Fibroblast of skin of abdomen (primary cell): Measurements from ENCODE around the gene GBE1.

Experiments
- DNase-seq: peaks from one replicate; pipeline ENCODE4 v3.0.0-alpha.2; 2013

GBE1 gene

DNA sequence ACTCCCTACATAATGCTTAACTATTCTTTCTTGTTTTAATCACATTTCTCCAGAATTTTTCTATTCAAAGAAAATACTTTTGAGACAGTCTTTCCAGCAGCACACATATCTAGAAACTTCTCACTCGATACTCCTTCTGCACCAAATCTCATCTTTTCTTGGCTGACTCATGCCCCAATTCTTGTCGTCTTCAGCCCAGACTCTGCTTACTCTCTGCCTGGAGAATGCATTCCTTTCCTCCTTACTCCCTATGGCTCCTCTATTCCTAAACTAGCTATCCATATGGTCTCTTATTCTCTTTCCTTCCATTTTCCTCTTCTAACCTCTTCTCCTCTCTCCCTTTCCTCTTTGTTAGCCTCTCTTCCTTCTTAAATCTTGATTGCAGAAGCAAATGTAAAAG is 158.7 kb downstream of the GBE1 start:
- DNase-seq: peak; percentile 51

DNA sequence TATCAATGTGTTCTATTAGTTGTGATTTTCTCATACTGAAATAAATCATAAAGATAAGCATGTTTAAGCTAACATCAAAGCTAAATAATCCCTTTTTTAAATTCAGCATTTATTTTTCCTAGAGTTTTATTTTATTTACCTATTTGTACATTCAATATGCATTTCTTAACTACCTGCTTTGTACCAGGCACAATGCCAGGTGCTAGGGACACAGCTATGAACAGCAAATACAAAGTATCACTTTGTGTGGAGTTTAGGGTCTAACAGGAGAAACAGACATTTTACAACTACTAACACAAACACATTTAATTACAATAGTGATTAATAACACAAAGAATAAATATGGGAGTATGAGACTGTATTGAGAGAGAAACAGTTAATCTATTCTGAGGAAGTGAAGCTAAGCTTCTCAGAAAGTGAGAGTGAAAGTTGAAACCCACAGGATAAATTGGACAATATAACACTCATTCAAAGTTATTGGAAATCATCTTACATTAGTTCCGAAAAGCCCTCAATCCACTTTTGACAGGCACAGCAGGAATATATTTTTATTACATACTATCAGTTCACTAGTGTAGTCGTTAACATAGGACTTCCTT is 159.6 kb downstream of the GBE1 start:
- no peak for DNase-seq

DNA sequence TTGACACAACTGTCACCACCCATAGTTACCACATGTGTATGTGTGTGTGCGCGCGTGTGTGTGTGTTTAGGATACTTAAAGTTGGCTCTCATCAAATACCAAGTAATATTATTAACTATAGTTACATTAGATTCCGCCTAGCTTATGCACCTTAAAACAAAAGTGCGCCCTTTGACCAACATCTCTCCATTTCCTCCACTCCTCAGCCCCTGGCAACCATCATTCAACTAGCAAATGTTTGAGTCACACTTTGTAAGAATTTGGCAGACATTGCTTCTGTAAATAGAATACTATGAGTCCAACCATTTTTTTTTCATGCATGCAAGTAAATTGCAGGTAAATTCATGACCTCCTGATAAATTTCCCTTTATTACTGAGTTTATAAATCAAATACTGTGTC is 169.3 kb downstream of the GBE1 start:
- DNase-seq: peak; percentile 20

DNA sequence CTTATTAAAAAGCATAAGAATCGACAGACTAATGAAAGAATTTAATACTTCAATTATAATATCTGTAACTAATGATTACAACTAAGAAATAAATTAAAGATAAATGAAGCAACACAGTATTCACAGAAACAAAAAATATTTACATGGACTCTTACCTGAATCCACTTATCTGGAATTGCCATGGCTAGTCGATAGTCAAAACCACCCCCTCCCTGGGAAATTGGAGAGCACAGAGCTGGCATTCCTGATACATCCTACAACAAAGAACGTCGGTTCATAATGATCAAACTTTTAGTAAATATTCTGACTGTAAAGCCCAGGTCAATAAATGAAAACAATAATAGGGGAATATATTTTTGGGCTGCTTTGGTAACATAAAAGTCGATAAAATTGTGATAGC is 175.5 kb downstream of the GBE1 start:
- no peak for DNase-seq

DNA sequence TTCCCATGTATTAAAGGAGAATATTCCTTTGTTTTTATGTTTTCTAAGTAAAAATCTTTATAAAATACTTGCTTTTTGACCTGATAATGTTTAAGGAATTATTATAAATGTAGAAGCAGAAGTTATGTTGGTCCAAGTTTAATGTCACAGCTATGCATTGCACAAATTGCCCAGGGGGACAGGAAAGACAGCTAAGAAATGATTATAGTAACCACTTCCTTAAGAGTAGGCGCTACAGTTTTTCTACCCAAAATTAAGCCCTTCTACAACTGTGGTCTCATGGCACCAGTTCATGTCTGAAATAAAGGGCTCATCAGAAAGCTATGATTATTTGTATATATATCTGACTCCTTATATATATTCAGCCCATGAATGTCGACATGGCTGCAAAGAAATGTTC is 176.4 kb downstream of the GBE1 start:
- DNase-seq: no peak

DNA sequence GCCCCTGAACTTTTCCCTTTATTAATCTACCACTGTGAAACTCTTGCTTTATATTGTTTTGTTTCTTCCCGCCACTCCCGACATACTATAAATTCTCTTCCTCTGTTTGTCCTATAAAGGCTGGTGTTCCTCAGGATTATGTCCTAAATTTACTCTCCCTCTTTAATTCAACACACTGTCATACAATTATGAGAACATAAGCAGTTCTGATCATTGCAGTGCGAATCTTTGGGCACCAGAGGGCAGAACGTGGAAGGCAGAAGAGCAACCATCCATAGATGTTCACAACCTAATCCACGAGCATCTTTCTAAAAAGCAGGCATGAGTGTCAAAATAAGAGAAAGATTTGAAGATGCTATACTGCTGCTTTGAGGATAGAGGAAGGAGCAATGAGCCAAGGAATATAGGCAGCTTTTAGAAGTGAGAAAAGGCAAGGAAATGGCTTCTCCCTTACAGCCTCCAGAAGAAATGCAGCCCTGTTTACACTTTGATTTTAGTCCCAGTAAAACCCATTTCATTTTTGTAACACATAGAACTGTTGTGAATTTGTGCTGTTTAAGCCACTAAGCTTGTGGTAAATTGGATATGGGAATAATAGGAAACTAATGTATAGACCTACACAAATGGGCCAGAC is 179.4 kb downstream of the GBE1 start:
- DNase-seq: peak; percentile 35

DNA sequence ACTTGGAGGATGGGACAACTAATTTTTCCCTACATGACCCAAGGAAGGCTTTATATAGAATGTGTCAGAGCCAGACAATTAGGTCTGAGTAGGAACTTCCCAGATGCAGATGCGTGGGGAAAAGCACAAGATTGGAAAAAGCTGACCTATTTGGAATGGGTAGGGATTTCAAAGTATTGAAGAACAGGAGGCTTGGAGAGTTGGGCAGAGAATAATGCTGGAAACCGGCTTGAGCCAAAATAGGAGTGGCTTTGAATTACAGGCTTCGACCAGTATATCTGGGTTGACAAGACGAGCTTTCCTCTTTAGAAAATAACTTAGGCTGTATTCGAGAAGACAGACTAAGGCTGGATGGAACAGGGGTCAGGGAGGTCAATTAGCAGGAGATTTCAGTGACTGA is 181.1 kb downstream of the GBE1 start:
- DNase-seq: no peak

DNA sequence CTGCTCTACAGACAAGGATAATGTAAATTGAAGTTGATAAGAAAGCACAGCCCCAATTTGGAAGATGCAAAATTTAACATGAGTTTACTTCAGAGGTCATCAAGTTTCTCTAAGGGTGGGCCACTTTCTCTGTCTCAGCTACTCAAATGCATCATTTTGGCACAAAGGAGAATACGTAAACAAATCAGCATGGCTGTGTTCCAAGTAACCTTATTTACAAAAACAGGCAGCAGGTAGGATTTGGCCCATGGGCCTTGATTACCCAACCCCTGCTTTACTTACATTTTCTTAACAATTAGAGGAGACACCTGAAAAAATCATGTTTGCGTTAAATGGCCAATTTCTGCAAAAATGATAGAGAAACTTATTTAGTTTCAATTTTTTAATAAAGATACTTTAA is 181.7 kb downstream of the GBE1 start:
- DNase-seq: no peak

DNA sequence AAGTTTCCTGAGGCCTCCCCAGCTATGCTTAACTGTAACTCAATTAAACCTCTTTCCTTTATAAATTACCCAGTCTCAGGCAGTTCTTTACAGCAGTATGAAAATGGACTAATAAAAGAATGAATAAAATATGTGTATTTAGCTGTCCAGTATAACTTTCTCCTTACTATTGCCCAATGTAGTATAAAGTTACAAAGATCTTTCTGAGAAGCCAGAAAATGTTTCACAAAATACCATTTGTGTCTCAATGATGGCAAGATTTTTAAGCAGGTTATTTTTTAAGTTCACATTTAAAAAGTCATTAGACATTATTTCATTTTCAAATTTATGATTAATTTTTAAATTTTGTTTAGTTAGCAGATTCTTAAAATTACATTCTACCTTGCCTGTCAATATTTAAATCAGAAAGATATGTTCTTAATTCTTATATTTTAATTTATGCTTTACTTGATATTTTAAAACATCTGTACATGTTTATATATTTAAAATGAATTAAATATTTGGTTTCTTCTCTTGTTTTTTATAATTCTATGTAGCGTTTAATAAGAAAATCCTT is 189.2 kb downstream of the GBE1 start:
- DNase-seq: no peak

DNA sequence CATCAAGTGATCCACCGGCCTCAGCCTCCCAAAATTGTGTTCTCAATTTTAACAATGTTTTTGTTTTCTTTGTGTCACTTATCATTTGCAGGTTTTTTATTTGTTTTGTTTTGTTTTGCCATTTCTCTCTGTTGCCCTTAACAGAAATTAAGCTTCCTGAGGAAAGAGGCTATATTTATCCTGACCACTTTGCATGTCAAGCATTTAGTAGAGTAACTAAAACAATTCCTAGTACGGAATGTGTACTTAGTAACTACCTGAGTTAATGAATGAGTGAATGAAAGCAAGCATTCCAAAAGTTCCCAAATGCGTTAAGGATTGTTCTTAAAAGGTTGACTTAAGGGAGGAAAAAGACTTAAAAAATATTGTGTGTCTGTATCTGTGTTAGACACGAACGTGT is 193.1 kb downstream of the GBE1 start:
- DNase-seq: no peak

DNA sequence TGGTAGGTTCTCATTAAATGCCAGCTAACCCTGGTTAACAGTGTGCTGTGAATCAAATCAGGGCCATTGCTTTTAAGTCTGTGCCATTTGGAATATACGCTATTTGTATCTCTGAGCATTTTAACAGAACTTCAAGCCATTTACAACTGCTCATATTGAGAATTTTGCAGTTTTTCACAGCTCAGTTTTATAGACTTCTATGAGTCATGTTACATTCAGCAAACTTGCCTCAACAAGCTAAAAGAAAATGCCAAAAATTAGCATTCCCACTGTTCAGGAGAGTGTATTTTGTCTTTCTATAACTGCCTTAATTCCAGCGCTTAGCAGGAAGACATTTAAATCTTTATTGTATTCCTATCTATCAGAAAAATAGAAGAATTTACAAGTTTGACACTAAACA is 196.4 kb downstream of the GBE1 start:
- no peak for DNase-seq

DNA sequence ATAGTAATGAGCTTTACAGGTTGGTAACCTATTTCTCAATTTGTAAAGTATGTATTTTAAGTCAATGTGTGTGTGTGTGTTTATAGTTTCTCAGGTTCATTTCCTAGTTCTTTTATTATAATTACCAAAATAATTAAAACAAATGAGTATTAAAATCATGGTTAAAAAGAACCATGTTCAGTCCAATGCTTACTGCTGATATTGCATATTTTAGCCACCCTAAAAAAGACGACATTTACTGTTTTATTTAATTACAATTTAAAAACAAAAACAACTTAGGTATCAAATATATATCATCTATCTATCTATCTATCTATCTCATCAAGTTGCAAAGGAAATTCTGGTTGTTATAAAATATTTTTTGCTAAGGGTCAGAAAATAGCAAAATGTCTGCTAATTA is 203.3 kb downstream of the GBE1 start:
- no peak for DNase-seq

DNA sequence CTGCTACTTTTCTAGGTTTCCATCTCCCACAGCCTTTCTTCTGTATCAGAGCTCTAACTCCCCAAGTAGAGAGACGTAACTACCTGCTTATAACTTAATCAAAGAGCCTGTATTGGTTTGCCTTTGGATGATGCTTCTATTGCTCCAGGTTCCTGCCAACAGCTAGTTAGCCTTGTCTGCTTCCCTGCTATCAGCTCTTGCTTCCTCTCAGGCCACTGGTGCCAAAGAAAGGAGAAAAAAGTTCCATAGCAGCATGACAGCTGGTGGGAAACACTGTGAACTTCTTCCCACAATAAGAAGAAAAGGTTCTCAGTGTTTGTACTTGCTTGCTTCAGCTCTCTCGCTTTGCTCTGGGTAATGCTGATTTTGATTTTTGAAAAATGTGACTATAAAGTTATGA is 206.6 kb downstream of the GBE1 start:
- no peak for DNase-seq

DNA sequence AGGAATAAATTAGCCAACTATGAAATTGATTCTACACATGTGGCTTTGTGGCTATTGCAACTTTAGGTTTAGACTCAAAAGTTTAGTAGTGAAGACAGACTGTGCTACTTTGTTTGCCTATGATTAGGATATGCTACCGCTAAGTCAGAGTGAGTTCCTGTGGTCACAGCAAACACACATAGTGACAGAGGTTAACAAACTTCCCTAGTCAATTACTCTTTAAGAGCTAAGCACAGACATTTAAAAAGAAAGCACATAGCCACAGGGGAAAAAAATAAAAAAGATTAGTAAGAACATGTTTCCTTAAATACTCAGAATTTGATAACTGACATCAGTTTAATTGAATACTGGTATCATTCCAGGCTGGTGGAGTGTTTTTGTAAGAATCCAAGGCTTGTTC is 207.1 kb downstream of the GBE1 start:
- peak; percentile 66 for DNase-seq

DNA sequence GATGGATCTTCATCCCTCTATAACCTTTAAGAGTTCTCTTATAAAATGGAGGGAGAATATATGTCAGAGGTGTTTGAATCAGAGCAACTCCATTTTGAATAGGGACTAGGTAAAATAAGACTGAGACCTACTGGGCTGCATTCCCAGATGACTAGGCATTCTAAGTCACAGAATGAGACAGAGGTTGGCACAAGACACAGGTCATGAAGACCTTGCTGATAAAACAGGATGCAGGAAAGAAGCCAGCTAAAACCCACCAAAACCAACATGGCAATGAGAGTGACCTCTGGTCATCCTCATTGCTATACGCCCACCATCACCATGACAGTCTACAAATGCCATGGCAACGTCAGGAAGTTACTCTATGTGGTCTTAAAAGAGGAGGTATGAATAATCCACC is 211.0 kb downstream of the GBE1 start:
- DNase-seq: no peak

DNA sequence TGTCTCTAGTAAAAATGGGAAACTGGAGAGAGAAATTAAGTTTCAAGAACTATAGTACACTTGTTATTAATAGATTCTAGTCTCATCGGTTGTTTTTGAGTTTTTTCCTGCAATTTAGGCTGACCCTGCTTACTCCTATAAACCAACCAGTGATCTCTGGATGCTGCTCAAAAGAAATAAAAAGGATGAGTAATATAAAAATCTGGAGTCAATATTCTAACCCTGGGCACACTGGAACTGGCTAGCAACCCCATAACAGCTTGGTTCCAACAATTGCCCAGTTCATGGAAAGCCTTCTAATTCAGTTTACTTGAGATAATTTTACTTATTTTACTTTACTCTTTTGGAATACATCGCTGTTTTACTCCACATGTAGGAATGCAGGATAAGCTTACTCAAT is 211.6 kb downstream of the GBE1 start:
- DNase-seq: no peak

DNA sequence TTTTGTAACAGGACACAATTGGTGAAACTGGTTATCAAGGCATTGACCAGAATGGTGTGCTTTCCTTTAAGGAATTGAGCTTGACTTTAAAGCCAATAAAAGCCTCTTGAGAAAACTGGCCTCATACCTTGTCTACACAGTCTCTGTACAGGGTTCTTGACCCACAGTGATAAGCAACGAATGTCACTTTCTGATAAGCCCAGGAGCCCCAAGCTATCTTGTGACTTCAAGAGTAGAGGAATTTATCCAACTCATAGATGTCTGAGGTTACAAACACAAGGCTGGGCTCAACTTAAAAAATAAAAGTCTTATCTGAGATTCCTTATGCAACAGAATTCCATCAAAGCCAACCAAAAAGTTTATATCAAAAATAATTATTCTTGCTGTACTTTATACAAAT is 212.1 kb downstream of the GBE1 start:
- no peak for DNase-seq

DNA sequence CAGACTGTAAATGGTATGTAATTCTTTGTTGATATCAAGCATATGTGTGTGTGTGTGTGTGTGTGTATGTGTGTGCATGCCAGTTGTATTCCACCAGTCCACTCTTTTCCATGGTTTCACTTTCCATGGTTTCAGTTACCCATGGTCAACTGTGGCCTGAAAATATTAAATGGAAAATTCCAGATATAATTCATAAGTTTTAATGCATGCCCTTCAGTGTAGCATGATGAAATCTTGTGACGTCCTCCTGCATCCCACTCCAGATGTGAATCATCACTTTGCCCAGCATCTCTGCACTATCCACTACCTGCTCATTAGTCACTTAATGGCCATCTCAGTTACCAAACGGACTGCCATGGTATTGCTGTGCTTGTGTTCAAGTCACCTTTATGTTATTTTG is 215.9 kb downstream of the GBE1 start:
- peak; percentile 44 for DNase-seq

DNA sequence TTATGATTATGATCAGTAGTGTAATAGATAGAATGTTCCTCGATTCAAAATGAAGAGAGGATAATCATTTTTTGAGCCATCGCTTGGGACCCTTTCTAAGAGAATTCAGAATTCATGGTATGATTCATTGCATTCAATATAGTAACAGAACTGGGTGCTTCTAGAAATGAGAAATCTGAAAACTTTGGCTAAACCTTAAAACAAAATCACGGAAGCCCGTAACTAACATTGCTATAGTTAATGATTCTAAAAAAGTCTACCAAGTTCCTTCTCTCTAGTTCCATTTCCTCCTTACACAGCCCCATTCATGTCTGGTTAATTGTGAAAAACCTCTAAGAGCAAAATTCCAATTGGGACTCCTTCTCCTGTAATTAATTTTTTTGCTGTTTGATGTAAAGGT is 217.1 kb downstream of the GBE1 start:
- DNase-seq: no peak

DNA sequence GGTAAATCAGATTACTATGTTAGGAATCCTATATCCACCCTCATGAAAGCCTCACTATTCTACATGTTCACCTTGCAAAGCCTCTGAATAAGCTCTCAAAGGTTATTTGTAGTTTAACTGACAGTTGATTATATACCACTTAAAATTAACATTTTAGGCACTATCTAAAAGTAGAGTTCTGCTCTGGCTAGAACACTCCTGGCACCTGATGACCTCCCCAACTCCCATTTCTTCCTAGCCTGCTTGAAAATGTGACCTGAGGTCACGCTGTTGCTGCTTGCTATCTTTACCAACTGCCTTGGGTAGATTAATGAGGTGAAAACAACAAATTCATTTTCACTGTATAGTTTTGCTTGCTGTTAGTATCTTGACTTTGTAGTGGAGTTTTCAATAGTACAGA is 220.7 kb downstream of the GBE1 start:
- DNase-seq: no peak

DNA sequence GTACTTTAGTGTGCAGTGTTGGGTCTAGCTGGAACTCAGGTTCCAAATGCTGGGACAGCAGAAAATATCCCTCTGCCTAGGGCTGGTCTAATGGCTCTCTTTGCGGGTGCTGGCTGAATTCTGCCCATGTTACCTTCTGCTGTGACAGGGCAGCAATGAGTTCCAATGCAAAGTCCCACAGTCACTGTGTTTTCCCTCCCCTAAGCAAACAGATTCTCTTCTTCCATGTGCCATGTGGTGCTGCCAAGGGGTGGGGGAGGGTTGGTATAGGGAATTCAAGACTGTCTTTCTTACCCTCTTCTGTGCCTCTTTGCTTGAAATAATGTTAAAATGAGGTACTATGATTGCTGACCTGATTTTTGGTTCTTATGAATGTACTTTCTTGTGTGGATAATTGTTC is 229.6 kb downstream of the GBE1 start:
- no peak for DNase-seq

DNA sequence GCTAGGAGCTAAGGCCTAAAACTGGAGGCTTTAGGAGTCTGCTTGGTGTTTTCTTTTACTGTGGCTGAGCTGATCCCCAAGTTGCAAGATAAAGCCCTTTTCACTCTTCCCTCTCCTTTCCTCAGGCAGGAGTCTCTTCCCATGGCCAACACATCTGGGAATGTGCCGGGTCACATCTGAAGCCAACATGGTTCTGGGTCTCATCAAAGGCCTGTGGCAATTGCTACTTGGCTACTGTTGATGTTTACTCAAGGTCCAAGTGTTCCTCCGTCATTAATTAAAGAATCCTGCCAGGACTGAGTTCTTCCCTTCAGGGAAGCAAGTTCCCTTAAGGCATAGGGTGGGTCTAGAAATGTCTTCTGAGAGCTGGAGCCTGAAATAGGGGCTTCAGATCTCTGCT is 230.2 kb downstream of the GBE1 start:
- DNase-seq: no peak

DNA sequence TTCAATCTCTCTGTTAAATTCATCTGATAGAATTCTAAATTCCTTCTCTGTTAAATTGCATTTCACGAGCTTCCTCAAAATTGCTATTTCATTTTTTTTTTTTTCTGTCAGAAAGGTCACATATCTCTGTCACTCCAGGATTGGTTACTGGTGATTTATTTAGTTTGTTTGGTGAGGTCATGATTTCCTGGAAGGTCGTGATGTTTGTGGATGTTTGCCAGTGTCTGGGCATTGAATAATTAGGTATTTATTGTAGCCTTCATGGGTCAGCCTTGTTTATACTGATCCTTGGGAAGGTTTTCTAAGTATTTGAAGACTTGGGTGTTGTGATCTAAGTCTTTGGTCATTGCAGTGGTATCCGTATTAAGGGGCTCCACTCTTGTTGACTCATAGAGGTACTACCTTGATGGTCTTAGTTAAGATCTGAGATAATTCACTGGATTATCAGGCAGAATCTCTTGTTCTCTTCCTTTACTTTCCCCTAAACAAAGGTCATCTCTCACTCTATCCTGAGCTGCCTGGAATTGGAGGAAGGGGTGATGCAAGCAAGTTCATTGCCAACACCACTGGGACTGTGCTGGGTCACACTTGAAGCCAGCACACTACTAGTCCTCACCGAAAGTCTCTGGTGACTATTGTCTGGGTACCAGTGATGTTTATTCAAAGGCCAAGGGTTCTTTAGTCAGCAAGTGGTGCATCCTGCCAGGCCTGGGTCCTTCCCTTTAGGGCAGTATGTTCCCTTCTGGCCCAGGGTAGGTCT is 231.1 kb downstream of the GBE1 start:
- no peak for DNase-seq

DNA sequence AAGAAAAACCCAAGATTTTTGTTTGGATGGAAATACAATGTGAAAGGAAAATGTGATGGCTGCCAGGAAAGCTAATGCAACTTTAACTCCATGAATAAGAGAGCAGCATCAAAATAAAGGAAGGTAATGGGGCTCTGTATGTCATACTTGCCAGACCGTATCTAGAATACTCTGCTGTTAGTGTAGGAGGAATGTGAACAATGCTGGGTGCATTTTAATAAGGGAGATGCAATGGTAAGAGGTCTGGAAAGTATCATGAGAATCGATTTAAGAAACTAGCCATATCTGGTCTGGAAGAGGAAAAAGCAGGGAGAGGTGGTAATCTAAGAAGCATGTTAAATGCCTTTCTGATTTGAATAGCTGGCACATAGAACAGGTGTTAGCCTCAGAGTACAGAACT is 239.6 kb downstream of the GBE1 start:
- peak; percentile 3 for DNase-seq
